ENCODE measurements around the gene PRKAG1.
"Not testable (repeated sequence)": the region's sequence is repeated elsewhere in the genome, so short reads cannot be mapped to it uniquely, and the experiment has no call there.

Gene PRKAG1

GRCh38 chr12:49018261-49019119 is at the start of gene PRKAG1:
TSS of gene PRKAG1 (minus strand) at chr12:49018776. CDS start at chr12:49018740, 36 bp downstream.
- DNase-seq = peak; percentile 98

DNA sequence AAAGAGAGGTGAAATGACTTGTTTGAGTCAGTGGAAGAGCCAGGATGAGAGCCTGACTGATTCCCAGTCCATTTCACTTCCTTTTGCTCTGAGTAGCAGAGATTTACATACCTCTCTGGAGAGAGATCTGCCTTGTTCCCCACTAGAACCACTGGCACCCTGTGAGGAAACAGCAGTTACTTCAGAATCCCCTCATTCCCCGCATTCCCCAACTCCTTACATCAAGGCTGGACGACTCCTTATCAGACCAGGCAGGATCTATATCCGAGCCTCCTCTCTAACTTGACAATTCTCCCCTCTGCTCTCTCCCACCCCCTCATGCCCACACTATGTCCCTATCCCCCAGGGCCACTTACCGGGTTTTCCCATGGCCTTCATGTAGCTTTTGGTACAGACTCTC is 47.5 kb upstream of the PRKAG1 start:
- no peak for DNase-seq

- DNase-seq = no peak
Observed at GRCh38 chr12:49064767-49065152, 46.2 kb upstream of the PRKAG1 start.

DNA sequence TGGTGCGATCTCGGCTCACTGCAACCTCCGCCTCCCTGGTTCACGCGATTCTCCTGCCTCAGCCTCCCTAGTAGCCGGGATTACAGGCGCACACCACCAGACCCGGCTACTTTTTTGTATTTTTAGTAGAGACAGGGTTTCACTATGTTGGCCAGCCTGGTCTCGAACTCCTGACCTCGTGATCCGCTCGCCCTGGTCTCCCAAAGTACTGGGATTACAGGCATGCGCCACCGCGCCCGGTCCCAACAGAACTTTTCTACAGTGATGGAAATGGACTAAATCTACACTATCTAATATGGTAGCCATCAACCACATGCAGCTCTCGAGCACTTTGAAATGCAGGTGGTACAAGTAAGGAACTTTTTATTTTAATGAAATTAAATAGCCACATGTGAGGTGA is 43.3 kb upstream of the PRKAG1 start:
- not testable (repeated sequence) for DNase-seq

DNA sequence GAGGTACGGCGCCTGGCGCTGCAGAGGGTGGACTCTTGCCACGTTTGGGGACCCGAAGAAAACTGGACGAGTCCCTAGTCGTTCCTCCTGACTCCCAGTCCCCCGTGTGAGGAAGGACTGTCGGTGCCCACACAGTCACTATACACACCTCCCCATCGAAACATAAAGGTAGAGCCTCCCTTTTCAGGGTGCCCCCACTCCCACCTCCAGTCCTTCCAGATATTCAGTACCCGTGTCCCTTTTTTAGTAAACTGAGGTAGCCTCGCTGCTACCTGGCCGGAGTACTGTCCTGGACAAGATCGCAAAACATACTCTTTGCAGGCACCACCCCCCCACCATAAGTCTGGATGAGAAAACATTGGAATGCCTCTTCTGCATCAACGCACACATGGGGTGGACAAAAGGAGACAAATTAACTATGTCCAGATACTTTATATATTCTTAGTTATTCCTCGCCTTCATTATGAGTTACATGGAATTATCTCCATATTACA is 42.6 kb upstream of the PRKAG1 start:
- no peak for DNase-seq

DNA sequence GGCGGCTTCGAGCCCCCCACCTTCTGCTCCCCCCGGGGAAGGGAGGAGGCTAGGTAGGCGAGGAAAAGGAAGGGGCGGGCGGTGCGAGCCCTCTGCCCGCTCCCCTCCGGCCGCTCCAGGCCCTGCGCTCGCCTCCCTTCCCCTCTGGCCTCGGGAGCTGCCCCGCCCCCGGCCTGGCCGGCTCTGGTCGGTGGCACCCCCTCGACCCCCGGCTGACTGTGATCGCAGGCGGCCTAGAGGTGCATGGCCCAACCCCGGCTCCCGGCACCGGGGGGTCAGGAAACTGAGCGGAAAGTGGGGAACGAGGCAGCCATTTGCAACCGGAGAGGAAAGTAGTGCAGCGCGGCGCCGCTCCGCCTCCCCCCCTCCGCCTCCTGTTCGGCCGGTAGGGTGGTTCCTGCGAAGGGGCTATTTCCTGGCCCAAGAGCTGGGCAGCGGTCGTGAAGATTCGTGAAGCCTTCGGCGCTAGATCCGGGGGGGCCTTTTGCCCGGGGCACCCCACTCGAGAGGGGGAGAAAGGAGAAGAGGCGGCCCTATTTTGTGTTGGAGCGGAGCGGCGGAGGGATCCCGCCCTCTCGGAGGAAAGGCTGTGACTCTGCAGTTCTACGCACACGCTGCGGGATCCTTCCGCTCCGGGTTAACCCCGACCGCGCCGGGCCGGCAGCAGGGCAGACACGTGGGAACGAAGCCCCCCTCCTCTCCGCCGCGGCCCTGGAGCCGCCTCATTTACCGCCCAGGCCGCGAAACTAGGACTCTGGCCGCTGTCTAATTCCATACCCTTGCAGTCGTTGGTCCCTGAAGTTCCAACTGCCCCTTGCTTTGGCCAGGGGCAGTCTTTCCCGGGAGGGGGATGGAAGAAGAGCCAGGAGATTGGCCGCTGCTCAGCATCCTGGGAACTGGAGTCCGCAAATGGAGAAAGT is 41.9 kb upstream of the PRKAG1 start, which contains the start of gene KMT2D:
KMT2D (minus strand) TSS at position 558 of the 920 bp plus-strand sequence. CDS start 5,470 bp downstream, outside the sequence.
- peak; percentile 95 for DNase-seq

DNA sequence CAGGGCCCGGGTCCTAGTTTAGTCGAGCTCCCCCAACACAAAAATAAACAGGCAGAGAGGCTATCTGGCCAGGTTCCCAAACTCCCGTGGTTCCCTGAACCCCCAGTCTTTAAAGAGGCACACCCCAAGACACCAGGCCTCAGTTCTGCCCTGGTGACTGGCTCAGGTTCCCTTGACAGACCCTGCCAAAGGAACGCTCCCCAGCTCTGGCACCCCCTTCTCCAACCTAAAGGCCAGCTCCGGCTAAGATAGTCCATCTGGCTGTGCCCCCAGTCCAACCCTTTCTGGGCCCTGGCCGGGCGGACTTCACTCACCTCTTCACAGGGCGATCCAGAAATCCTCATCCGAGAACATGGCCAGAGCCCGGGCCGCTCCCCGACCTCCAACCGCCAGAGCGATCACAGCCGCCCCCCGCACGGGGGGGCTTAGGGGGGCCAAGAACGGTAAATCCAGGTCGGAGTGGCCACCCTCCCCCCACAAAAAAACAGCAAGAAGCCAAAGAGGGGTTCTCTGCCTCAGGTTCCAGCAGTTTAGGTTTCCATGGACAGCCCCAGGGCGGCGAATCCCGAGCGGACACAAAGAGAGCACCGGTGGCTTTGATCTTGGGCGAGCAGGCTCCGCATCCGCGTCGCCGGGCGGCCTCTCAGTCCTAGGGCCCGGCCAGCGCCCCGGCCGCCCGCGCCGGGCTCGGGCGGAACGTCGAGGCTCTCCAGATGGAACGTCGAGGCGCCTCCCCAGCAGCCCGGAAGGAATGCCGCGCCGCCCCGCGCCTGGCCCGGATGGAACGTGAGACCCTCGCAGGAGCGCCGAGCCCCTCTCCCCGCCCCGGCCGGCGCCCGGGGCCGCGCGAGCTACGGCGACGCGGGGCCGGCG is 41.0 kb upstream of the PRKAG1 start:
- peak; percentile 41 for DNase-seq

GRCh38 chr12:49059045-49059298 is 40.4 kb upstream of the PRKAG1 start:
- DNase-seq = no peak

- no peak for DNase-seq
Observed at GRCh38 chr12:49058366-49059044, 39.9 kb upstream of the PRKAG1 start.

DNA sequence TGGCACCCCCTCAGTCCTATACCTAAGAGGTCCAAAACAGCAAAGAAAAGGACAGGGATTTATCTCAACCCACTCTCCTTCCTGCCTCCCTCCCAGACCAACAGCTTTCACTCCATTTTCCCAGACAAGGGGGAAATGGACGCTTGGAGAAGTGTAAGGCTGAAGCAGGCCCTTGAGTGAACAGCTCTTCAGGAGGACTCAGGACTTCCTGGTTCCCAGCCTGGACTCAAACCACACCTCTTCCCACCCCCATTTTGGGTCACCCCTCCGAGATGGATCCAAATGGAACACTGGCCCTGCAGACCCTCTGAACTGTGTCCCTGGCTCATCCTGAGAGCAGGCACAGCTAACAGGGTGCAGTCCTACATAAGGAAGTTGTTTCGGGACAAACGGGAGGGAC is 39.3 kb upstream of the PRKAG1 start:
- peak; percentile 40 for DNase-seq

- peak; percentile 93 for DNase-seq
Observed at GRCh38 chr12:49055978-49056754, 37.6 kb upstream of the PRKAG1 start.

- no peak for DNase-seq
Observed at GRCh38 chr12:49055092-49055491, 36.5 kb upstream of the PRKAG1 start.

- DNase-seq = no peak
Observed at GRCh38 chr12:49054524-49054923, 35.9 kb upstream of the PRKAG1 start.

GRCh38 chr12:49054096-49054495 is 35.5 kb upstream of the PRKAG1 start:
- DNase-seq = no peak

GRCh38 chr12:49052451-49053208 is 34.1 kb upstream of the PRKAG1 start:
- DNase-seq = no peak

- no peak for DNase-seq
Observed at GRCh38 chr12:49051777-49052438, 33.3 kb upstream of the PRKAG1 start.

DNA sequence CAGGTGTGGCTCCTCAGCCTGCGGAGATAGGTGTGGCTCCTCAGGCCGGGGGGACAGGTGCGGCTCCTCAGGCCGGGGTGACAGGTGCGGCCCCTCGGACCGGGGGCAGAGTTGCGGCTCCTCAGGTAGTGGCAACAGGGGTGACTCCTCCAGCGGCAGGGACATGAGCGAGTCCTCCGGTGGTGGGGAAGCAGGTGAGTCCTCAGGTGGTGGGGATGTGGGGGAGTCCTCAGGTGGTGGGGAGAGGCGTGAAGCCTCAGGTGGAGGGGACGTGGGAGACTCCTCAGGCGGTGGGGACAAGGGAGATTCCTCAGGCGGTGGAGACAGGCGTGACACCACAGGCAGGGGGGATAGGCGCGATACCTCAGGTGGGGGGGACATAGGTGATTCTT is 32.8 kb upstream of the PRKAG1 start:
- DNase-seq = no peak

DNA sequence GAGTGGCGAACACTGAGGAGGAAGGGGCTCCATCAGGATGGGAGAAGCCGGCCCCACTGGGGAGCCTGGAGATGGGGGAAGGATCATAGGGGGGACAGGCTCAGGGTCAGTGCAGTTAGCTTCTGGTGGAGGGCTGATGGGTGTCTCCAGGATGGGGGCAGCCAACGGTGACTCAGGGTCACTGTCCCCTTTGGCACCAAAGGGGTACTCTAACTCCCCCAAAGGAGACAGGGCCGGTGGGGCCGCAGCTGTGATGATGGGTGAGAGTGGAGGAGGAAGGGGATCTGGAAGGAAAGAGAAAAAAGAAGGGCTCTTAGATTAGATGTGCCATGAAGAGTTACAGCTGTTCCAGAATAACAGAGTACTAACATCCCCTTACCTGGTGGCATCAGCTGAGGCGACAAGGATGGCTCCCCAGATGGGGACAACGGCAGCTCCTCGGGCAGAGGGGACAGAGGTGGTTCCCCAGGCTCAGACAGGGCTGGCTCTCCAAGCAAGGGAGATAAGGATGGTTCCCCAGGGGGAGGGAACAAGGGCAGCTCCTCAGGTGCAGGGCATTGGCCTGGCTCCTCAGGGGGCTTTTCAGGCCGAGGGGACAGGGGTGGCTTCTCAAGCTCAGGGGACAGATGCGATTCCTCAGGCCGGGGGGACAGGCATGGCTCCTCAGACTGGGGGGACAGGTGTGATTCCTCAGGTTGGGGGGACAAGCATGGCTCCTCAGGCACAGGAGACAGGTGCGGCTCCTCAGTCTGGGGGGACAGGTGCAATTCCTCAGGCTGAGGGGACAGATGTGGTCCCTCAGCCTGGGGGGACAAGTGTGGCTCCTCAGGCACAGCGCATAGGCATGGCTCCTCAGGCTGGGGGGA is 32.2 kb upstream of the PRKAG1 start:
- DNase-seq = no peak

Measured in suppressor macrophage treated with lipopolysaccharide for 4 hours (primary cell).